A549 (cell line): ENCODE data around the gene STK16. TPM values are rescaled to one million over a fixed set of nuclear protein-coding genes. Genes with fewer than 3 reads are reported as not detected.
A peak's percentile ranks its signal among the peaks of the same experiment; 100 is the strongest.

Experiments used
- ATAC-seq, 2 experiments: fragments of 200-7000 bp in 1 of 2; fragments of >200 bp in 1 of 2; cut with Nextera tagmentation in 1 of 2; cut with Tn5 transposase in 1 of 2; 3 replicates each; pipeline versions ENCODE4 v1.8.0 to v1.9.1; 2018 to 2020; ENCODE audit warnings: mild to moderate bottlenecking in 1 of 2, moderate library complexity in 1 of 2
- CTCF ChIA-PET: fragments of 300-600 bp; sonication (Branson Sonifier 250); formaldehyde crosslinking; extraction: SDS; loops from one replicate; lab custom pipeline; 2021; ENCODE audit warnings: antibody characterized with exemption, inconsistent platforms; lab: Yijun Ruan, JAX
- POLR2A ChIA-PET: fragments of 350-600 bp; formaldehyde crosslinking; extraction: SDS; loops from one replicate; lab custom pipeline; 2021; ENCODE audit warnings: antibody characterized with exemption, inconsistent platforms; lab: Yijun Ruan, JAX
- DNase-seq, 2 experiments: peaks; one replicate each; pipeline versions ENCODE4 v3.0.0 to v3.0.0-alpha.2; 2011 to 2016; ENCODE audit warnings: low read depth in 1 of 2, low spot score in 1 of 2
- FAIRE-seq: peaks from 2 replicates; lab custom pipeline; 2011; peaks lifted over from hg19 to GRCh38; lab: Jason Lieb, UNC
- H3K27ac ChIP-seq, 2 experiments: fragments of >200 bp; sonication (Bioruptor Twin); formaldehyde crosslinking; 3 replicates each; pipeline ENCODE4 v1.5.1; 2016 to 2017
- H3K4me1 ChIP-seq: fragments of >200 bp; sonication (Bioruptor Twin); formaldehyde crosslinking; 3 replicates; pipeline ENCODE4 v1.6.1; 2016
- H3K4me2 ChIP-seq: fragments of >200 bp; sonication (Bioruptor Twin); formaldehyde crosslinking; 3 replicates; pipeline ENCODE4 v1.6.1; 2016
- H3K4me3 ChIP-seq: fragments of >200 bp; sonication (Bioruptor Twin); formaldehyde crosslinking; 3 replicates; pipeline ENCODE4 v1.5.1; 2016
- H3K9me3 ChIP-seq: fragments of >200 bp; sonication (Bioruptor Twin); formaldehyde crosslinking; 3 replicates; pipeline ENCODE4 v1.6.1; 2016
- BHLHE40 ChIP-seq: IDR thresholded peaks from 2 replicates; pipeline ENCODE4 v1.6.1; 2012; ENCODE audit warnings: low read depth, low read length, inconsistent platforms
- CEBPB ChIP-seq, 2 experiments: fragments of >200 bp in 1 of 2; sonication (Bioruptor Twin) in 1 of 2; formaldehyde crosslinking in 1 of 2; IDR thresholded peaks; 2 replicates each; pipeline ENCODE4 v1.6.1; 2012 to 2016
- CHD2 ChIP-seq: fragments of 150-350 bp; IDR thresholded peaks from 2 replicates; pipeline ENCODE4 v1.6.1; 2014; ENCODE audit warnings: low read length; ENCODE audit not compliant: partially characterized antibody
- CHD4 ChIP-seq: fragments of 200-600 bp; sonication (generic); IDR thresholded peaks from 2 replicates; pipeline ENCODE4 v1.6.1; 2016; ENCODE audit warnings: antibody characterized with exemption, mild to moderate bottlenecking, borderline replicate concordance
- EP300 ChIP-seq, 2 experiments: fragments of >200 bp; sonication (Bioruptor Twin); formaldehyde crosslinking; IDR thresholded peaks; 2 replicates in 1 of 2; 3 replicates in 1 of 2; pipeline ENCODE4 v1.6.1; 2016 to 2017
- FOSL2 ChIP-seq, 2 experiments: fragments of 450-650 bp in 1 of 2; fragments of >200 bp in 1 of 2; sonication (Bioruptor Twin) in 1 of 2; formaldehyde crosslinking; IDR thresholded peaks; 2 replicates each; pipeline versions ENCODE4 v1.5.0 to v1.6.1; 2016 to 2020; ENCODE audit warnings: mild to moderate bottlenecking in 1 of 2, moderate library complexity in 1 of 2
- FOXS1 ChIP-seq: fragments of 250-450 bp; sonication (Bioruptor Pico); IDR thresholded peaks from 2 replicates; pipeline ENCODE4 v1.5.0; 2020; ENCODE audit warnings: mild to moderate bottlenecking, moderate library complexity
- HDAC2 ChIP-seq: fragments of 200-600 bp; sonication (generic); IDR thresholded peaks from 2 replicates; pipeline ENCODE4 v1.6.1; 2016
- HOXA7 ChIP-seq: fragments of 250-450 bp; sonication (Bioruptor Pico); IDR thresholded peaks from 2 replicates; pipeline ENCODE4 v1.5.0; 2020; ENCODE audit warnings: mild to moderate bottlenecking, moderate library complexity
- HOXB5 ChIP-seq: fragments of 250-450 bp; sonication (Bioruptor Pico); IDR thresholded peaks from 2 replicates; pipeline ENCODE4 v1.5.0; 2020; ENCODE audit warnings: mild to moderate bottlenecking, moderate library complexity
- KDM1A ChIP-seq: fragments of 200-600 bp; sonication (generic); IDR thresholded peaks from 2 replicates; pipeline ENCODE4 v1.6.1; 2016; ENCODE audit warnings: low read depth, mild to moderate bottlenecking
- KDM5A ChIP-seq: fragments of 200-600 bp; sonication (generic); IDR thresholded peaks from 2 replicates; pipeline ENCODE4 v1.6.1; 2016; ENCODE audit warnings: antibody characterized with exemption, mild to moderate bottlenecking
- MAZ ChIP-seq: fragments of 150-350 bp; IDR thresholded peaks from 2 replicates; pipeline ENCODE4 v1.6.1; 2014; ENCODE audit warnings: antibody characterized with exemption, low read depth, low read length, borderline replicate concordance
- MYC ChIP-seq: IDR thresholded peaks from 2 replicates; pipeline ENCODE4 v1.6.1; 2012; ENCODE audit warnings: mild to moderate bottlenecking, inconsistent platforms, low read length, improper control_type of control experiment, borderline replicate concordance
- NFE2L2 ChIP-seq: fragments of 150-350 bp; conservative IDR thresholded peaks from 2 replicates; pipeline ENCODE4 v1.6.1; 2014; ENCODE audit warnings: low read length
- PHF8 ChIP-seq: fragments of 200-600 bp; sonication (generic); IDR thresholded peaks from 2 replicates; pipeline ENCODE4 v1.6.1; 2016; ENCODE audit warnings: low read depth, mild to moderate bottlenecking, antibody characterized with exemption, moderate library complexity, borderline replicate concordance
- RARB ChIP-seq: fragments of 250-450 bp; sonication (Bioruptor Pico); IDR thresholded peaks from 2 replicates; pipeline ENCODE4 v1.8.0; 2021; ENCODE audit warnings: mild to moderate bottlenecking, moderate library complexity
- RCOR1 ChIP-seq: fragments of 150-350 bp; IDR thresholded peaks from 2 replicates; pipeline ENCODE4 v1.6.1; 2014; ENCODE audit warnings: antibody characterized with exemption, low read length, low read depth
- RFX5 ChIP-seq: fragments of 450-650 bp; IDR thresholded peaks from 2 replicates; pipeline ENCODE4 v1.7.1; 2014; ENCODE audit warnings: antibody characterized with exemption, mild to moderate bottlenecking, moderate library complexity
- SREBF2 ChIP-seq: fragments of 450-650 bp; IDR thresholded peaks from 2 replicates; pipeline ENCODE4 v1.6.1; 2014; ENCODE audit warnings: mild to moderate bottlenecking, moderate library complexity
- TFCP2L1 ChIP-seq: fragments of 250-450 bp; sonication (Bioruptor Pico); IDR thresholded peaks from 2 replicates; pipeline ENCODE4 v1.5.0; 2021; ENCODE audit warnings: mild to moderate bottlenecking
- WGBS: methylation state at CpG from one replicate; pipeline ENCODE4 v1.1.6; 2017; ENCODE audit errors: missing lambda C conversion rate; 5-methylcytosine and 5-hydroxymethylcytosine counted together
- polyA plus RNA-seq, 4 experiments: library from polyadenylated mRNA; depleted of rRNA in 3 of 4; stranded (reverse); fragments of >200 nt; fragmentation: RNase III in 1 of 4; extraction: RNeasy Plus Mini Kit Qiagen cat#74134 plus additional on column Dnase treatment in 1 of 4; gene quantifications; 2 replicates in 3 of 4; 3 replicates in 1 of 4; pipeline ENCODE4 v1.2.3, GENCODE V29; 2011 to 2017
- TF ChIP-seq, protein P1 (sequence below): fragments of 250-450 bp; sonication (Bioruptor Pico); IDR thresholded peaks from 2 replicates; pipeline ENCODE4 v1.5.0; 2020; ENCODE audit warnings: low read depth, mild to moderate bottlenecking, moderate library complexity
- TF ChIP-seq, protein P2 (sequence below): IDR thresholded peaks from 2 replicates; pipeline ENCODE4 v1.6.1; 2012
- TF ChIP-seq, protein P3 (sequence below): fragments of >200 bp; sonication (Bioruptor Twin); formaldehyde crosslinking; IDR thresholded peaks from 3 replicates; pipeline ENCODE4 v1.6.1; 2016
- TF ChIP-seq, protein P4 (sequence below): fragments of 200-600 bp; sonication (generic); IDR thresholded peaks from 2 replicates; pipeline ENCODE4 v1.6.1; 2016; ENCODE audit warnings: antibody characterized with exemption, mild to moderate bottlenecking, moderate library complexity

Gene STK16
- polyA plus RNA-seq, 2 of the 4 experiments (the other 2 are of a cell fraction), result 37.0 to 43.3 TPM

DNA sequence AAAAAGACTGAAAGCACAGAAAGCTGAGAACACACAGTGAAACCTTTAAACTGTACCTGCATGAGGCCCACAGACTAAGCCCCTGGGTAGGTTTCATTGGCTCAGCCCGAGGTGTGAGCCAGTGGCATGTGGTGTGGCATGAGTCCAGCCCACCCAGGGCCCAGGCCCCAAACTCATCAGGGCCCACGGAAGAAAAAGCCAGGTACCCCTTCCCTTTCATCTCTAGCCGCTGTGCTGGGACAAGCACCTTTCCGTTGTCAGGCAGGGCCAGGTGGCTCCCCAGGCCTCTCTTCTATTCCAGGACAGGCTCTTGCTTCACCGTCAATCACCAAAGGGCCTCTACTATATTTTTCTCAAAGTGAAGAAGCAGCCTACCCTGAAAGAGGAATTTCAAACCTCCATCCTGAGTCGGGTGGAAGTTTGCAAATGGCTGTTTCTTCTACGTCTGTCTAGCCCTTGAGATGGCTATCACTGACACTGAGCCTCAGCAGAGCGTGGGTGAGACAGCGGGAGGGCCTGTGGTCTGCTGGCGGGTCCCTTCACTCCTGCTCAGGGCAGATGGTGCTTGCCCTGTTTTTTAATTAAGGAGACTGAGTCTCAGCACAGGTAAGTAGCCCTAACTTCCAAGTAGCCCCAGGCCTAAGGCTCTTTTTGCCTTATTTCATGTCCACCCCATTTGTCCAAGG is 42.4 kb downstream of the STK16 start:
- H3K4me1 ChIP-seq, result peaks cover 17% of the 10 kb centered on the region
- H3K9me3 ChIP-seq, result no peaks in the 10 kb centered on the region
- POLR2A ChIA-PET, result no interaction called here
- peak overlapping the region in 1 of 2 experiments; percentile 42; a peak in 2 of 6 replicates for H3K27ac ChIP-seq
- CTCF ChIA-PET, result interaction anchor here (0.6 to 16.3 kb wide), 10 partner anchors 8 to 128 kb away, joined by 3 to 540 read pairs (median 14); partner anchors contain the start of genes ANKZF1, ATG9A, DNAJB2 and NHEJ1
- ATAC-seq (peak; percentile 2 to 4; a peak in 2 of 6 replicates), FAIRE-seq (no peak), DNase-seq (no peak)
- TF ChIP-seq TFCP2L1 (CRISPR knock-in tag) (no peak), HDAC2 (no peak), FOXS1 (CRISPR knock-in tag) (no peak), CEBPB (IDR thresholded peaks at IDR 0.05) (no peak), MYC (no peak), KDM5A (no peak), BHLHE40 (no peak), SREBF2 (no peak), EP300 (IDR thresholded peaks at IDR 0.05) (no peak)
- TF ChIP-seq, protein P1, sequence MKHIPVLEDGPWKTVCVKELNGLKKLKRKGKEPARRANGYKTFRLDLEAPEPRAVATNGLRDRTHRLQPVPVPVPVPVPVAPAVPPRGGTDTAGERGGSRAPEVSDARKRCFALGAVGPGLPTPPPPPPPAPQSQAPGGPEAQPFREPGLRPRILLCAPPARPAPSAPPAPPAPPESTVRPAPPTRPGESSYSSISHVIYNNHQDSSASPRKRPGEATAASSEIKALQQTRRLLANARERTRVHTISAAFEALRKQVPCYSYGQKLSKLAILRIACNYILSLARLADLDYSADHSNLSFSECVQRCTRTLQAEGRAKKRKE (CRISPR knock-in tag), result no peak
- TF ChIP-seq, protein P2, sequence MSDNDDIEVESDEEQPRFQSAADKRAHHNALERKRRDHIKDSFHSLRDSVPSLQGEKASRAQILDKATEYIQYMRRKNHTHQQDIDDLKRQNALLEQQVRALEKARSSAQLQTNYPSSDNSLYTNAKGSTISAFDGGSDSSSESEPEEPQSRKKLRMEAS, result no peak
- TF ChIP-seq, protein P3, sequence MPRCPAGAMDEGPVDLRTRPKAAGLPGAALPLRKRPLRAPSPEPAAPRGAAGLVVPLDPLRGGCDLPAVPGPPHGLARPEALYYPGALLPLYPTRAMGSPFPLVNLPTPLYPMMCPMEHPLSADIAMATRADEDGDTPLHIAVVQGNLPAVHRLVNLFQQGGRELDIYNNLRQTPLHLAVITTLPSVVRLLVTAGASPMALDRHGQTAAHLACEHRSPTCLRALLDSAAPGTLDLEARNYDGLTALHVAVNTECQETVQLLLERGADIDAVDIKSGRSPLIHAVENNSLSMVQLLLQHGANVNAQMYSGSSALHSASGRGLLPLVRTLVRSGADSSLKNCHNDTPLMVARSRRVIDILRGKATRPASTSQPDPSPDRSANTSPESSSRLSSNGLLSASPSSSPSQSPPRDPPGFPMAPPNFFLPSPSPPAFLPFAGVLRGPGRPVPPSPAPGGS, result no peak
- no peak overlapping the region for H3K4me2 ChIP-seq
- no peak overlapping the region for H3K4me3 ChIP-seq
- WGBS, result 91% methylated on average over 10 of the region's 10 CpGs

DNA sequence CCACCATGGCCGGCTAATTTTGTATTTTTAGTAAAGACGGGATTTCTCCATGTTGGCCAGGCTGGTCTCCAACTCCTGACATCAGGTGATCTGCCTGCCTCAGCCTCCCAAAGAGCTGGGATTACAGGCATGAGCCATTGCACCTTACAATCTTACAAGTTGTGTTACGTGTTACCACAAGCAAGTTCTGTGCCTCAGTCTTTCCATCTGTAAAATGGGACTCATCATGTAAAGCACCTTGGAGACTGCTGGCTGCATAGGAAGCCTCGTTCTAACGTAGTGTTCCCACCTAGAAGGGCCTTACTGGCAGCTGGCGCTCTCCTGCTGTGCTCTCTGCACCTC is 43.9 kb downstream of the STK16 start:
- TF ChIP-seq MAZ (no peak), FOSL2 (IDR thresholded peaks at IDR 0.05) (no peak), FOSL2 (CRISPR knock-in tag; IDR thresholded peaks at IDR 0.05) (no peak), KDM1A (peak; percentile 35; the same call in 1 of the 2 replicates)
- WGBS, result 70% methylated on average over 6 of the region's 6 CpGs
- peaks cover 25% of the 10 kb centered on the region for H3K4me1 ChIP-seq
- POLR2A ChIA-PET, result no interaction called here
- H3K4me3 ChIP-seq, result no peak overlapping the region
- ATAC-seq, result no peak
- no peak for DNase-seq
- peak overlapping the region in 1 of 2 experiments; percentile 66; a peak in 3 of 6 replicates for H3K27ac ChIP-seq
- peak overlapping the region; percentile 31; the same call in 2 of the 3 replicates for H3K4me2 ChIP-seq
- no peaks in the 10 kb centered on the region for H3K9me3 ChIP-seq
- CTCF ChIA-PET, result interaction anchor here (0.7 to 16.3 kb wide), 6 partner anchors 9 to 129 kb away, joined by 4 to 540 read pairs (median 46); partner anchors contain the start of genes ANKZF1, ATG9A, DNAJB2 and NHEJ1
- no peak for FAIRE-seq

DNA sequence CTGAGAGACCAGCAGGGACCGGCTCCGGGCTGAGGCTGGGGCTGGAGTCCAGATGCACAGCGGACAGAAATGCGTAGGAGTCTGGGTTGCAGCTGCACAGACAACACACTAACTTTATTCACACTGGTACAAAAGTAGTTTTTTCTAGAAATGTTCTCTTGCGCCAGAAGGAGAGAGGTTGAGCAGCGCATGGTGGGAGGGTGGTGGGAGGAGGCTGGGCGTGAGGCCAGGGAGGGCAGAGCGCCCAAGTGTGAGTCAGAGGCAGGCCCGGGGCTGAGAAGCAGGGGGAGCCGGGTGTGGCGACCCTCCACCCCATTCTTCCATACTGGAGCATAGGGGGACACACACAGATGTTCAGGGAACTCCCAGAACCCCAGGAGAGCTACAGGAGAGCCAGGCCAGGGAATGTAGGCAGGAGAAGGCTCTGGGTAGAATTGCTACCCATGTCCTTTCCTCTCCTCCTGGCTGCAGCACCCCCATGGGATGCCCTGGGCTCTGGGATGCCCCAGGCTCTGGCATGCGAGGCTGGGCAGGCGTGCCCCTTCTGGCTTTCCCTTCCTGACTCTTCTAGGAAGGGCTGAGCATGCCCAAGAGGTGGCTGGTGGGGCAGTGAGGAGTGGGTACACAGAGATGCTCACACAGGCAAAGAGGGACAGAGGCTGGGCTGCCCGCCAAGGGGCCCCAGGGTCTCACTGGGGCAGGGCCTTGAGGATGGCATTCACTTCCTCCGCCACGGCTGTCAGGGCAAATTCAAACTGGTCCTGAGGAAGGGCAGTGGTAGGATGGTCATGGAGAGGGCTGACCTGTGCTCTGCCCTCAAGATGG is 44.5 kb downstream of the STK16 start:
- ATAC-seq, result peak; percentile 9 to 32; a peak in 4 of 6 replicates
- WGBS, result 57% methylated on average over 16 of the region's 16 CpGs
- POLR2A ChIA-PET, result no interaction called here
- CTCF ChIA-PET, result interaction anchor here (1.1 to 16.3 kb wide), 11 partner anchors 9 to 240 kb away, joined by 3 to 540 read pairs (median 7); partner anchors contain the start of genes ANKZF1, ATG9A, CNPPD1 and DNAJB2
- Histone ChIP-seq H3K4me1 (peaks cover 27% of the 10 kb centered on the region), H3K27ac (peak overlapping the region; percentile 36 to 66; a peak in 5 of 6 replicates), H3K4me2 (peak overlapping the region; percentile 31), H3K4me3 (no peak overlapping the region), H3K9me3 (no peaks in the 10 kb centered on the region)
- DNase-seq, result no peak
- FAIRE-seq, result no peak
- TF ChIP-seq CHD2 (no peak), HOXB5 (no peak), KDM1A (no peak), CEBPB (IDR thresholded peaks at IDR 0.05) (no peak), HOXA7 (CRISPR knock-in tag) (no peak), PHF8 (no peak), CHD4 (no peak), RFX5 (no peak), MAZ (no peak), RARB (no peak), NFE2L2 (no peak), RCOR1 (no peak), FOXS1 (CRISPR knock-in tag) (no peak)
- TF ChIP-seq, protein P4, sequence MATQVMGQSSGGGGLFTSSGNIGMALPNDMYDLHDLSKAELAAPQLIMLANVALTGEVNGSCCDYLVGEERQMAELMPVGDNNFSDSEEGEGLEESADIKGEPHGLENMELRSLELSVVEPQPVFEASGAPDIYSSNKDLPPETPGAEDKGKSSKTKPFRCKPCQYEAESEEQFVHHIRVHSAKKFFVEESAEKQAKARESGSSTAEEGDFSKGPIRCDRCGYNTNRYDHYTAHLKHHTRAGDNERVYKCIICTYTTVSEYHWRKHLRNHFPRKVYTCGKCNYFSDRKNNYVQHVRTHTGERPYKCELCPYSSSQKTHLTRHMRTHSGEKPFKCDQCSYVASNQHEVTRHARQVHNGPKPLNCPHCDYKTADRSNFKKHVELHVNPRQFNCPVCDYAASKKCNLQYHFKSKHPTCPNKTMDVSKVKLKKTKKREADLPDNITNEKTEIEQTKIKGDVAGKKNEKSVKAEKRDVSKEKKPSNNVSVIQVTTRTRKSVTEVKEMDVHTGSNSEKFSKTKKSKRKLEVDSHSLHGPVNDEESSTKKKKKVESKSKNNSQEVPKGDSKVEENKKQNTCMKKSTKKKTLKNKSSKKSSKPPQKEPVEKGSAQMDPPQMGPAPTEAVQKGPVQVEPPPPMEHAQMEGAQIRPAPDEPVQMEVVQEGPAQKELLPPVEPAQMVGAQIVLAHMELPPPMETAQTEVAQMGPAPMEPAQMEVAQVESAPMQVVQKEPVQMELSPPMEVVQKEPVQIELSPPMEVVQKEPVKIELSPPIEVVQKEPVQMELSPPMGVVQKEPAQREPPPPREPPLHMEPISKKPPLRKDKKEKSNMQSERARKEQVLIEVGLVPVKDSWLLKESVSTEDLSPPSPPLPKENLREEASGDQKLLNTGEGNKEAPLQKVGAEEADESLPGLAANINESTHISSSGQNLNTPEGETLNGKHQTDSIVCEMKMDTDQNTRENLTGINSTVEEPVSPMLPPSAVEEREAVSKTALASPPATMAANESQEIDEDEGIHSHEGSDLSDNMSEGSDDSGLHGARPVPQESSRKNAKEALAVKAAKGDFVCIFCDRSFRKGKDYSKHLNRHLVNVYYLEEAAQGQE, result no peak
